H1 (cell line): ENCODE data around the gene LMAN2. TPM values are rescaled to one million over a fixed set of nuclear protein-coding genes. Genes with fewer than 3 reads are reported as not detected.

Experiments
- CTCF ChIA-PET: fragments of 300-600 bp; sonication (Branson Sonifier 250); formaldehyde crosslinking; loops from one replicate; lab custom pipeline; 2021; ENCODE audit not compliant: partially characterized antibody; lab: Charles Lee
- POLR2A ChIA-PET: fragments of 300-600 bp; sonication (Branson Sonifier 250); formaldehyde crosslinking; loops from one replicate; lab custom pipeline; 2021; ENCODE audit warnings: inconsistent platforms; ENCODE audit not compliant: partially characterized antibody; lab: Charles Lee
- DNase-seq, 2 experiments: peaks; one replicate each; pipeline versions ENCODE4 v3.0.0 to v3.0.0-alpha.2; 2010 to 2022; ENCODE audit warnings: low spot score in 2 of 2, low read depth in 1 of 2, mixed read lengths in 1 of 2
- FAIRE-seq: peaks from 2 replicates; lab custom pipeline; 2011; peaks lifted over from hg19 to GRCh38; lab: Jason Lieb, UNC
- H2AFZ ChIP-seq: 2 replicates; pipeline ENCODE4 v1.8.1; 2012; ENCODE audit warnings: low read length, inconsistent platforms
- H2AK5ac ChIP-seq: 2 replicates; pipeline ENCODE4 v1.6.1; 2013; ENCODE audit warnings: low read depth, low read length
- H2BK120ac ChIP-seq: replicated peaks from 2 replicates; pipeline ENCODE3; 2013; ENCODE audit warnings: low read depth, low read length, inconsistent platforms
- H2BK12ac ChIP-seq: 2 replicates; pipeline ENCODE4 v1.6.1; 2013; ENCODE audit warnings: low read depth, low read length
- H2BK15ac ChIP-seq: 2 replicates; pipeline ENCODE4 v1.6.1; 2013; ENCODE audit warnings: low read length
- H2BK20ac ChIP-seq: 2 replicates; pipeline ENCODE4 v1.6.1; 2013; ENCODE audit warnings: low read length
- H2BK5ac ChIP-seq: 2 replicates; pipeline ENCODE4 v1.6.1; 2013; ENCODE audit warnings: low read depth, low read length
- H3K14ac ChIP-seq: 2 replicates; pipeline ENCODE4 v1.6.1; 2013; ENCODE audit warnings: inconsistent platforms; ENCODE audit not compliant: insufficient read length
- H3K18ac ChIP-seq: 2 replicates; pipeline ENCODE4 v1.6.1; 2013; ENCODE audit warnings: low read length; ENCODE audit errors: extremely low read depth
- H3K23ac ChIP-seq: 2 replicates; pipeline ENCODE4 v1.6.1; 2013; ENCODE audit warnings: inconsistent platforms; ENCODE audit not compliant: insufficient read length
- H3K23me2 ChIP-seq: 2 replicates; pipeline ENCODE4 v1.6.1; 2013; ENCODE audit warnings: low read depth, low read length
- H3K27ac ChIP-seq: 2 replicates; pipeline ENCODE4 v1.6.1; 2011; ENCODE audit warnings: low read depth, low read length, inconsistent platforms
- H3K27me3 ChIP-seq, 4 experiments: replicated peaks in 1 of 4; 1 replicate in 1 of 4; 2 replicates in 3 of 4; pipeline versions ENCODE4 v1.6.1 to v1.8.1; 2011 to 2013; ENCODE audit warnings: low read length in 3 of 4, mild to moderate bottlenecking in 3 of 4, inconsistent platforms in 2 of 4, mixed read lengths in 2 of 4, moderate library complexity in 1 of 4; ENCODE audit not compliant: control insufficient read depth in 3 of 4, insufficient read depth in 3 of 4; ENCODE audit errors: extremely low read depth in 1 of 4
- H3K36me3 ChIP-seq, 4 experiments: 2 replicates each; pipeline versions ENCODE4 v1.6.1 to v1.8.1; 2011 to 2013; ENCODE audit warnings: mild to moderate bottlenecking in 4 of 4, low read length in 3 of 4, moderate library complexity in 2 of 4, control low read depth in 1 of 4, inconsistent platforms in 1 of 4; ENCODE audit not compliant: insufficient read depth in 4 of 4, control insufficient read depth in 2 of 4
- H3K4ac ChIP-seq: replicated peaks from 2 replicates; pipeline ENCODE3; 2013; ENCODE audit warnings: low read length, low read depth, mixed read lengths, inconsistent platforms; ENCODE audit not compliant: insufficient read length
- H3K4me1 ChIP-seq, 4 experiments: replicated peaks in 1 of 4; 1 replicate in 1 of 4; 2 replicates in 3 of 4; pipeline versions ENCODE4 v1.6.1 to v1.8.1; 2011 to 2013; ENCODE audit warnings: low read length in 3 of 4, inconsistent platforms in 2 of 4, mixed read lengths in 1 of 4; ENCODE audit not compliant: insufficient read depth in 4 of 4, control insufficient read depth in 3 of 4
- H3K4me2 ChIP-seq, 2 experiments: 2 replicates each; pipeline versions ENCODE4 v1.6.1 to v1.8.1; 2011 to 2013; ENCODE audit warnings: low read depth in 2 of 2, low read length in 2 of 2, control low read depth in 1 of 2, inconsistent platforms in 1 of 2, mild to moderate bottlenecking in 1 of 2; ENCODE audit not compliant: insufficient read depth in 1 of 2
- H3K4me3 ChIP-seq, 4 experiments: fragments of 200-600, 300-600 bp in 1 of 4; sonication (generic), shearing (Covaris generic), sonication (Bioruptor Twin) in 1 of 4; 2 replicates each; pipeline versions ENCODE4 v1.5.1 to v1.8.1; 2011 to 2016; ENCODE audit warnings: low read length in 4 of 4, low read depth in 3 of 4, control low read depth in 2 of 4, inconsistent platforms in 2 of 4, mild to moderate bottlenecking in 2 of 4, mixed read lengths in 1 of 4, moderate library complexity in 1 of 4; ENCODE audit not compliant: insufficient read depth in 2 of 4; ENCODE audit errors: extremely low read depth in 1 of 4
- H3K56ac ChIP-seq: replicated peaks from 2 replicates; pipeline ENCODE3; 2013; ENCODE audit warnings: low read depth, mild to moderate bottlenecking, mixed read lengths, low read length, inconsistent platforms; ENCODE audit not compliant: insufficient read length
- H3K79me1 ChIP-seq: 2 replicates; pipeline ENCODE4 v1.6.1; 2013; ENCODE audit warnings: low read depth, low read length, control low read depth
- H3K79me2 ChIP-seq, 2 experiments: 2 replicates each; pipeline versions ENCODE4 v1.6.1 to v1.8.1; 2012 to 2013; ENCODE audit warnings: low read length in 2 of 2, mild to moderate bottlenecking in 2 of 2, inconsistent platforms in 1 of 2; ENCODE audit not compliant: insufficient read depth in 2 of 2, control insufficient read depth in 1 of 2
- H3K9ac ChIP-seq, 4 experiments: replicated peaks in 1 of 4; 1 replicate in 1 of 4; 2 replicates in 3 of 4; pipeline versions ENCODE4 v1.6.1 to v1.8.1; 2011 to 2013; ENCODE audit warnings: low read depth in 3 of 4, low read length in 3 of 4, control low read depth in 2 of 4, mild to moderate bottlenecking in 2 of 4, moderate library complexity in 2 of 4, inconsistent platforms in 1 of 4; ENCODE audit errors: extremely low read depth in 1 of 4
- H3K9me3 ChIP-seq, 2 experiments: 2 replicates each; pipeline versions ENCODE4 v1.6.1 to v1.8.1; 2012 to 2013; ENCODE audit warnings: mild to moderate bottlenecking in 2 of 2, moderate library complexity in 2 of 2, control low read depth in 1 of 2, inconsistent platforms in 1 of 2, low read depth in 1 of 2, low read length in 1 of 2, mixed read lengths in 1 of 2; ENCODE audit not compliant: insufficient read depth in 2 of 2
- H4K20me1 ChIP-seq, 2 experiments: replicated peaks in 1 of 2; 2 replicates each; pipeline versions ENCODE3 to v1.8.1; 2011 to 2013; ENCODE audit warnings: inconsistent platforms in 2 of 2, low read length in 2 of 2, mild to moderate bottlenecking in 1 of 2; ENCODE audit not compliant: insufficient read depth in 2 of 2, control insufficient read depth in 1 of 2
- H4K5ac ChIP-seq: 2 replicates; pipeline ENCODE4 v1.6.1; 2013; ENCODE audit warnings: low read length, low read depth, mixed read lengths, inconsistent platforms; ENCODE audit not compliant: insufficient read length
- H4K8ac ChIP-seq: 2 replicates; pipeline ENCODE4 v1.8.0; 2013; ENCODE audit warnings: mild to moderate bottlenecking, moderate library complexity, low read length, inconsistent platforms; ENCODE audit not compliant: insufficient read depth; ENCODE audit errors: extremely low read depth
- H4K91ac ChIP-seq: replicated peaks from 2 replicates; pipeline ENCODE3; 2013; ENCODE audit warnings: low read length, mixed read lengths, inconsistent platforms; ENCODE audit not compliant: insufficient read length
- CBX8 ChIP-seq: fragments of 300-800, 300-1000 bp; sonication (generic); IDR thresholded peaks from 2 replicates; pipeline ENCODE4 v1.7.1; 2016; ENCODE audit warnings: low read depth, low read length, borderline replicate concordance
- CHD2 ChIP-seq: IDR thresholded peaks from 2 replicates; pipeline ENCODE4 v1.6.1; 2012; ENCODE audit warnings: low read length, improper control_type of control experiment
- CREB1 ChIP-seq: IDR thresholded peaks from 2 replicates; pipeline ENCODE4 v1.6.1; 2012; ENCODE audit warnings: inconsistent platforms
- EP300 ChIP-seq, 2 experiments: IDR thresholded peaks; 1 replicate in 1 of 2; 2 replicates in 1 of 2; pipeline ENCODE4 v1.6.1; 2011 to 2012; ENCODE audit warnings: low read depth in 2 of 2, low read length in 2 of 2, mild to moderate bottlenecking in 2 of 2, borderline replicate concordance in 1 of 2, inconsistent platforms in 1 of 2, moderate library complexity in 1 of 2
- HDAC2 ChIP-seq, 2 experiments: fragments of 300-600 bp in 1 of 2; sonication (generic) in 1 of 2; IDR thresholded peaks; 2 replicates each; pipeline ENCODE4 v1.6.1; 2011 to 2012; ENCODE audit warnings: low read depth in 2 of 2, low read length in 2 of 2, mild to moderate bottlenecking in 2 of 2, moderate library complexity in 2 of 2, borderline replicate concordance in 1 of 2, inconsistent platforms in 1 of 2
- POLR2A ChIP-seq, 2 experiments: IDR thresholded peaks; 1 replicate in 1 of 2; 2 replicates in 1 of 2; pipeline ENCODE4 v1.6.1; 2011; ENCODE audit warnings: low read depth in 2 of 2, low read length in 2 of 2, mild to moderate bottlenecking in 2 of 2; ENCODE audit errors: control extremely low read depth in 1 of 2
- SIN3A ChIP-seq, 2 experiments: IDR thresholded peaks in 1 of 2; conservative IDR thresholded peaks in 1 of 2; 2 replicates each; pipeline ENCODE4 v1.6.1; 2011 to 2012; ENCODE audit warnings: low read length in 2 of 2, improper control_type of control experiment in 1 of 2, low read depth in 1 of 2, mild to moderate bottlenecking in 1 of 2
- WGBS, 2 experiments: shearing (Covaris generic) in 1 of 2; methylation state at CpG; one replicate each; pipeline versions ENCODE4 v1.1.6 to v1.1.7; 2013 to 2015; ENCODE audit warnings: low lambda C conversion rate in 2 of 2, mixed read lengths in 2 of 2, inconsistent platforms in 1 of 2, low coverage in 1 of 2, missing lambda C conversion rate in 1 of 2; ENCODE audit not compliant: insufficient replicate concordance in 2 of 2, insufficient coverage in 1 of 2, insufficient read length in 1 of 2; ENCODE audit errors: extremely low coverage in 1 of 2, missing lambda C conversion rate in 1 of 2; 5-methylcytosine and 5-hydroxymethylcytosine counted together
- polyA plus RNA-seq, 7 experiments: library from polyadenylated mRNA; depleted of rRNA in 3 of 7; stranded (reverse) in 5 of 7; unstranded in 2 of 7; fragments of >200 nt in 5 of 7; fragments of 200-250 nt in 2 of 7; gene quantifications; 1 replicate in 5 of 7; 2 replicates in 1 of 7; 4 replicates in 1 of 7; pipeline versions ENCODE4 v1.2.1 to v1.2.3, GENCODE V29; 2011 to 2013; ENCODE audit warnings: missing spikeins in 2 of 7, mixed read lengths in 2 of 7
- total RNA-seq: library from RNA; stranded (reverse); fragmentation: NEBNext Ultra II Directional; extraction: Animal tissue kit (Norgen Biotek cat#: 25700); gene quantifications from 2 replicates; pipeline ENCODE4 v1.2.1, GENCODE V29; 2021
- TF ChIP-seq, protein P1 (sequence below): IDR thresholded peaks from 2 replicates; pipeline ENCODE4 v1.6.1; 2012; ENCODE audit warnings: inconsistent platforms
- TF ChIP-seq, protein P2 (sequence below): IDR thresholded peaks from 2 replicates; pipeline ENCODE4 v1.6.1; 2012; ENCODE audit warnings: inconsistent platforms

The LMAN2 gene
- total and polyA plus RNA-seq, 2 of the 8 experiments (the other 6 are each of a cell fraction or from before 2014, with no cell fraction given), result 116 to 225 TPM

DNA sequence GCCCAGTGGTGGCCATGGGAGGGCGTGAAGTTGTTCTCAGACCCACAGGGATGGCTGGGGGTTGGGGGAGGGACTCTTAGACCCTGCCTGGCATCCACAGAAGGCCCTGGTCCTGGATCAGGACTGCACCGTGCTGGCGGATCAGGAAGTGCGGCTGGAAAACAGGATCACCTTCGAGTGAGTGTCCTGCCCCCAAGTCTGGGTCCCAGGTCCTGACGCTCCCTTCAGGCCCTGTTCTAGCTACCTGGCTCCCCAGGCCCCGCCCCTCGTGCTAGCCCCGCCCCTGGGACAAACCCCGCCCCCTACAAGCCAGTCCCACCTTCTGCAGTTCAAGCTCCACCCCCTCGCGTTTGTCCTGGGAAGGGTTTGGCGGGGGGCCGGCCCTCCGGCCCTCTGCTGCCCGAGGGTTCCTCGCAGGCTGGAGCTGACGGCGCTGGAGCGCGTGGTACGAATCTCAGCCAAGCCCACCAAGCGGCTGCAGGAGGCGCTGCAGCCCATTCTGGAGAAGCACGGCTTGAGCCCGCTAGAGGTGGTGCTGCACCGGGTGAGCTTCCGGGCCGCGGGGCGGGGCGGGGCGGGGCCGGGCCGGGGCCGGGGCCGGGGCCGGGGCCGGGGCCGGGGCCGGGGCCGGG, 19.1 kb upstream of the LMAN2 start:
- Histone ChIP-seq H4K8ac (no peak overlapping the region), H3K4me1 (peaks cover 8 to 36% (median 31%) of the 10 kb centered on the region in 4 experiments), H3K27me3 (peaks cover 1 to 14% (median 12%) of the 10 kb centered on the region in 4 experiments; a peak in 4 of 7 replicates), H2BK12ac (no peak overlapping the region), H2BK120ac (no peak overlapping the region), H3K9ac (0 out of 7 replicates have a peak overlapping the region, but pooled peaks of 1 of the 4 experiments have one; percentile 31), H2BK15ac (peak overlapping the region; percentile 98; the same call in 1 of the 2 replicates), H2BK20ac (no peak overlapping the region), H3K9me3 (no peaks in the 10 kb centered on the region), H4K91ac (no peak overlapping the region), H3K56ac (no peak overlapping the region), H3K4me3 (peak overlapping the region; percentile 23 to 63 (median 58); a peak in 6 of 8 replicates), H3K4me2 (peak overlapping the region; percentile 53 to 79), H3K18ac (peak overlapping the region; percentile 83; the same call in 1 of the 2 replicates), H2AK5ac (0 out of 2 replicates have a peak overlapping the region, but pooled peaks have one; percentile 75), H3K23ac (no peak overlapping the region), H3K14ac (no peak overlapping the region), H2AFZ (no peak overlapping the region; the same call in 1 of the 2 replicates), H3K36me3 (no peaks in the 10 kb centered on the region), H3K79me2 (no peaks in the 10 kb centered on the region), H3K23me2 (peaks cover 19% of the 10 kb centered on the region; the same call in 1 of the 2 replicates), H3K79me1 (peaks cover 7% of the 10 kb centered on the region; the same call in 1 of the 2 replicates), H4K5ac (no peak overlapping the region), H4K20me1 (peaks cover 0 to 8% of the 10 kb centered on the region in 2 experiments), H3K27ac (0 out of 2 replicates have a peak overlapping the region, but pooled peaks have one; percentile 60), H3K4ac (no peak overlapping the region), H2BK5ac (peak overlapping the region; percentile 69; the same call in 1 of the 2 replicates)
- WGBS, 2 experiments, result 7% methylated on average over 15 of the region's 42 CpGs; no CpG with 5 or more reads in 1 of the 2 experiments
- CTCF ChIA-PET, result interaction anchor here (0.6 to 16.9 kb wide), 25 partner anchors 8 to 718 kb away, joined by 3 to 363 read pairs (median 6); partner anchors contain the start of genes GRK6, LMAN2, MXD3 and PFN3
- POLR2A ChIA-PET, result interaction anchor here (0.6 to 4.4 kb wide), 8 partner anchors 19 to 85 kb away, joined by 3 to 18 read pairs (median 4); partner anchors contain the start of genes GRK6 and LMAN2
- peak; percentile 93 to 99 for DNase-seq
- peak; percentile 28 for FAIRE-seq
- TF ChIP-seq HDAC2 (IDR thresholded peaks at IDR 0.05; ENCODE audit: borderline replicate concordance in 1 of 2, low read depth in 2 of 2, low read length in 2 of 2) (0 out of 4 replicates have a peak, but pooled peaks of 1 of the 2 experiments have one; percentile 64), CREB1 (peak; percentile 38; the same call in 1 of the 2 replicates), CBX8 (no peak), POLR2A (IDR thresholded peaks at IDR 0.05; ENCODE audit: control extremely low read depth in 1 of 2, low read depth in 2 of 2, low read length in 2 of 2) (0 out of 3 replicates have a peak, but pooled peaks of 1 of the 2 experiments have one; percentile 16), CHD2 (no peak), EP300 (IDR thresholded peaks at IDR 0.05; ENCODE audit: borderline replicate concordance in 1 of 2, low read depth in 2 of 2, low read length in 2 of 2) (no peak), SIN3A (conservative IDR thresholded peaks at IDR 0.05 in 1 of 2, IDR thresholded peaks at IDR 0.05 in 1 of 2; ENCODE audit: low read depth in 1 of 2, low read length in 2 of 2) (peak; percentile 30 to 78; a peak in 2 of 4 replicates)
- TF ChIP-seq, protein P1, sequence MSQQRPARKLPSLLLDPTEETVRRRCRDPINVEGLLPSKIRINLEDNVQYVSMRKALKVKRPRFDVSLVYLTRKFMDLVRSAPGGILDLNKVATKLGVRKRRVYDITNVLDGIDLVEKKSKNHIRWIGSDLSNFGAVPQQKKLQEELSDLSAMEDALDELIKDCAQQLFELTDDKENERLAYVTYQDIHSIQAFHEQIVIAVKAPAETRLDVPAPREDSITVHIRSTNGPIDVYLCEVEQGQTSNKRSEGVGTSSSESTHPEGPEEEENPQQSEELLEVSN, result peak; percentile 78
- TF ChIP-seq, protein P2, sequence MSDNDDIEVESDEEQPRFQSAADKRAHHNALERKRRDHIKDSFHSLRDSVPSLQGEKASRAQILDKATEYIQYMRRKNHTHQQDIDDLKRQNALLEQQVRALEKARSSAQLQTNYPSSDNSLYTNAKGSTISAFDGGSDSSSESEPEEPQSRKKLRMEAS, result peak; percentile 95
